ENCODE data around the gene GARS1. TPM values are rescaled to one million over a fixed set of nuclear protein-coding genes. Genes with fewer than 3 reads are reported as not detected.

GARS1 gene
- total and polyA plus RNA-seq, 2 donors (not counting 1 experiment from before 2014, with no cell fraction given) = 322 to 669 TPM

DNA sequence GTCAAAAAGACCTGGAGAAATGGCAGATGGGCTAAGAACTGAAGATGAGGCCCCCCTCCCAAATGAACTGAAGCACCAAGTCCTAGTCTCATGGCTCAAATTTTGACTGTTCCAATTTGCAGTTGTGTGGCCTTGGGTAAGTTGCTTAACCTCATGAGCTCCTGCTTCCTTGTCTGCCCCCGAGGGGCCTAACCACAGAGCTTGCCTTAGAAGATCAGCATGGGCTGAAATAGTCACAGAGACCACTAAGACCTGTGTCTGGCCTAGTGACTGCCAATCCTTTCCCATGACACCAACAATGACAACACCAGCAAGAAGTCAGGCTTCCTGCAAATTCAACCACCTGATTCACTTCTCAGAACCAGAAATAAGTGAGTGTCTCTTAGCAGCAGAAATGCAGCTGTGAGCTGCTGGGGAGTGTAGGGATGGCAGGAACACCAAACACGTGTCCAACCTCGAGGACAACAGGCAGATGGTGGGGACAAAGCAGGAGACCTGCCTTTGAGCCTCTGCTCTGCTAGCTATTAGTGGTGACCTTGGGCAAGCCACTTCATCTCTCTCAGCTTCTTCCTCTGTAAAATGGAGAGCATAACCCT is 63.9 kb downstream of the GARS1 start:
- no peak overlapping the region for H2AFZ ChIP-seq (ENCODE audit: low read length)
- H3K36me3 ChIP-seq (ENCODE audit: control insufficient read depth, insufficient read depth, low read length) = no peaks in the 10 kb centered on the region
- no peaks in the 10 kb centered on the region for H3K79me2 ChIP-seq (ENCODE audit: control insufficient read depth, insufficient read depth, low read length)
- TF ChIP-seq EZH2 (IDR thresholded peaks at IDR 0.05; ENCODE audit: low read length, missing control alignments) = no peak
- TF ChIP-seq, protein P1, sequence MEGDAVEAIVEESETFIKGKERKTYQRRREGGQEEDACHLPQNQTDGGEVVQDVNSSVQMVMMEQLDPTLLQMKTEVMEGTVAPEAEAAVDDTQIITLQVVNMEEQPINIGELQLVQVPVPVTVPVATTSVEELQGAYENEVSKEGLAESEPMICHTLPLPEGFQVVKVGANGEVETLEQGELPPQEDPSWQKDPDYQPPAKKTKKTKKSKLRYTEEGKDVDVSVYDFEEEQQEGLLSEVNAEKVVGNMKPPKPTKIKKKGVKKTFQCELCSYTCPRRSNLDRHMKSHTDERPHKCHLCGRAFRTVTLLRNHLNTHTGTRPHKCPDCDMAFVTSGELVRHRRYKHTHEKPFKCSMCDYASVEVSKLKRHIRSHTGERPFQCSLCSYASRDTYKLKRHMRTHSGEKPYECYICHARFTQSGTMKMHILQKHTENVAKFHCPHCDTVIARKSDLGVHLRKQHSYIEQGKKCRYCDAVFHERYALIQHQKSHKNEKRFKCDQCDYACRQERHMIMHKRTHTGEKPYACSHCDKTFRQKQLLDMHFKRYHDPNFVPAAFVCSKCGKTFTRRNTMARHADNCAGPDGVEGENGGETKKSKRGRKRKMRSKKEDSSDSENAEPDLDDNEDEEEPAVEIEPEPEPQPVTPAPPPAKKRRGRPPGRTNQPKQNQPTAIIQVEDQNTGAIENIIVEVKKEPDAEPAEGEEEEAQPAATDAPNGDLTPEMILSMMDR (conservative IDR thresholded peaks at IDR 0.05 in 1 of 2, IDR thresholded peaks at IDR 0.05 in 1 of 2; ENCODE audit: low read depth in 1 of 2, low read length in 2 of 2) = no peak
- H4K20me1 ChIP-seq (ENCODE audit: control insufficient read depth, extremely low read depth, insufficient read depth, low read length) = no peaks in the 10 kb centered on the region
- no peak overlapping the region for H3K27ac ChIP-seq (ENCODE audit: insufficient read depth, low read length)
- H3K4me1 ChIP-seq (ENCODE audit: control insufficient read depth, extremely low read depth, insufficient read depth, low read length) = no peaks in the 10 kb centered on the region
- H3K27me3 ChIP-seq (ENCODE audit: control insufficient read depth, insufficient read depth, low read length) = peaks cover 3% of the 10 kb centered on the region
- no peak for DNase-seq (ENCODE audit: low read depth in 2 of 2)
- no peaks in the 10 kb centered on the region for H3K9me3 ChIP-seq (ENCODE audit: control insufficient read depth, insufficient read depth, low read depth, low read length)
- no peak overlapping the region for H3K4me2 ChIP-seq (ENCODE audit: extremely low read depth, insufficient read depth, low read length)
- no peak overlapping the region for H3K9ac ChIP-seq (ENCODE audit: insufficient read depth, low read length)
- H3K4me3 ChIP-seq (replicated peaks in 1 of 4; ENCODE audit: control extremely low read depth in 1 of 4, insufficient read depth in 1 of 4, low read depth in 3 of 4, low read length in 4 of 4) = no peak overlapping the region

DNA sequence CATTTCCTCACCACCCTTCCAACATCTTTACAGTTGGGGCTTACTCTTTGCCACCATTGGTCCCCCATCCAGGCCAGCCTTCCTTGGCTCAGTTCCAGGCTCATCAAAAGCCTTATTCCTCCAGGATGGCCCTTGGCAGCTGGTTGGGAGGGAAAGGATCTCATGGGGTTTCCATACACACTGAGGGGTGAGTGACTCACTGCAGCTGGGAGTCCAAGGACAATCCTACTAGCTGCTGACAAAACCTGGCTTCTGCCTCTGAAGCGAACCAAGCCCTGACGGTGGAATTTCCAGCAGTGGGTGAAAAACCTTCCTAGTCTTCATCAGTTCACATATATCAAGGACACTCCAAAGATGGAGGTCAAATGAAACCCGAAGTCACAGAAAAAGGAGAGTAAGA is 64.6 kb downstream of the GARS1 start:
- no peak overlapping the region for H2AFZ ChIP-seq (ENCODE audit: low read length)
- H3K79me2 ChIP-seq (ENCODE audit: control insufficient read depth, insufficient read depth, low read length) = no peaks in the 10 kb centered on the region
- DNase-seq (ENCODE audit: low read depth in 2 of 2) = peak in 1 of 2 donors; percentile 7

DNA sequence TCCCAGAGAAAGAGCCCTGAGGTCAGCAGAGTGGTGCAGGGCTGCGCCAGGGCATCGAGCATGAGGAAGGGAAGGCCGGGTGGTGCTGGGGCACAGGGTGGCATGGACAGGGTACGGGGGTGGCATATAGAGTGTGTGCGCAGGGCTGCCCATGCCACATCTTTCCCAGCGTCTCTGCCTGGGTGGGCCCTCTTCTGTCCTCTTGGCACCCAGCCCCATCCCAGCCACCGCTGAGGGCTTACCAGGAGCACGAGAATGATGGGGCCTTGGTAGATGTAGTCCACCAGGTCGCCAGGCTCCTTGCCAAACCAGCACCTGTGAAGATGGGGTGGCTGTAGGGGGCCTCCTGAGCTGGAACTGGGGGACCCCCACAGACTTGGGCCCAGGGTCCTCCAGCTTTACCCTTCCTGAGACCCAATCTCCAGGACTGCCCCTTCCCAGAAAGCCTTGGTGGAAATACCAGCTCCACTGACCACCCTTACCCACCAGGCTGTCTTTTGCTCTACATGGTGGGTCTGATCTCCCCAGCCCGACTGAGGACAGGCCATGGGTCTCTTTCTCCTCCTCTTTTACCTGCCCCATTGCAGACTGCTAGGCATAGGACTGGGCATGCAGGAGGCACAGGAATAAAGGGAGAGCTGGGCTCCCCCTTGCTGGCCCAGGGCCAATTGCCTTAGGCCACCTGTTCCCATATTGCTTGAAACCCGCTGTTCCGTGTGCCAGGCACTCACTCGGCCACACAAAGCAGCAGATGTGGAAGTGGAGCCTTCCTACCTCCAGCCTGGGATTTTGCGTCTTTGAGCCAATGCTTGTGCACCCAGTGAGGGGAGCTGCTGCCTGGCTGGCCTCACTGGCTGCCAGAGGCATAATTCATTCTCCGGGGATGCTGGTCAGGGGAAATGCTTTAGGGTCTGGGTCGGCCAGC is 65.9 kb downstream of the GARS1 start:
- H3K9me3 ChIP-seq (ENCODE audit: control insufficient read depth, insufficient read depth, low read depth, low read length) = no peaks in the 10 kb centered on the region
- H3K36me3 ChIP-seq (ENCODE audit: control insufficient read depth, insufficient read depth, low read length) = no peaks in the 10 kb centered on the region
- no peaks in the 10 kb centered on the region for H3K4me1 ChIP-seq (ENCODE audit: control insufficient read depth, extremely low read depth, insufficient read depth, low read length)
- DNase-seq (ENCODE audit: low read depth in 2 of 2) = no peak
- H3K9ac ChIP-seq (ENCODE audit: insufficient read depth, low read length) = no peak overlapping the region
- no peaks in the 10 kb centered on the region for H3K79me2 ChIP-seq (ENCODE audit: control insufficient read depth, insufficient read depth, low read length)
- TF ChIP-seq, protein P1 (conservative IDR thresholded peaks at IDR 0.05 in 1 of 2, IDR thresholded peaks at IDR 0.05 in 1 of 2; ENCODE audit: low read depth in 1 of 2, low read length in 2 of 2) = no peak
- TF ChIP-seq EZH2 (IDR thresholded peaks at IDR 0.05; ENCODE audit: low read length, missing control alignments) = no peak
- no peaks in the 10 kb centered on the region for H4K20me1 ChIP-seq (ENCODE audit: control insufficient read depth, extremely low read depth, insufficient read depth, low read length)
- no peak overlapping the region for H3K4me2 ChIP-seq (ENCODE audit: extremely low read depth, insufficient read depth, low read length)
- no peak overlapping the region for H3K4me3 ChIP-seq (replicated peaks in 1 of 4; ENCODE audit: control extremely low read depth in 1 of 4, insufficient read depth in 1 of 4, low read depth in 3 of 4, low read length in 4 of 4)
- H2AFZ ChIP-seq (ENCODE audit: low read length) = no peak overlapping the region
- no peak overlapping the region for H3K27ac ChIP-seq (ENCODE audit: insufficient read depth, low read length)
- peaks cover 3% of the 10 kb centered on the region for H3K27me3 ChIP-seq (ENCODE audit: control insufficient read depth, insufficient read depth, low read length)

More for the DNA sequence above, 64.6 kb downstream of the GARS1 start:
- TF ChIP-seq EZH2 (IDR thresholded peaks at IDR 0.05; ENCODE audit: low read length, missing control alignments) = no peak
- TF ChIP-seq, protein P1 (conservative IDR thresholded peaks at IDR 0.05 in 1 of 2, IDR thresholded peaks at IDR 0.05 in 1 of 2; ENCODE audit: low read depth in 1 of 2, low read length in 2 of 2) = no peak
- Histone ChIP-seq H3K4me3 (replicated peaks in 1 of 4; ENCODE audit: control extremely low read depth in 1 of 4, insufficient read depth in 1 of 4, low read depth in 3 of 4, low read length in 4 of 4) (no peak overlapping the region), H3K9ac (ENCODE audit: insufficient read depth, low read length) (no peak overlapping the region), H3K36me3 (ENCODE audit: control insufficient read depth, insufficient read depth, low read length) (no peaks in the 10 kb centered on the region), H3K27ac (ENCODE audit: insufficient read depth, low read length) (no peak overlapping the region), H4K20me1 (ENCODE audit: control insufficient read depth, extremely low read depth, insufficient read depth, low read length) (no peaks in the 10 kb centered on the region), H3K27me3 (ENCODE audit: control insufficient read depth, insufficient read depth, low read length) (peaks cover 3% of the 10 kb centered on the region), H3K9me3 (ENCODE audit: control insufficient read depth, insufficient read depth, low read depth, low read length) (no peaks in the 10 kb centered on the region), H3K4me1 (ENCODE audit: control insufficient read depth, extremely low read depth, insufficient read depth, low read length) (no peaks in the 10 kb centered on the region), H3K4me2 (ENCODE audit: extremely low read depth, insufficient read depth, low read length) (no peak overlapping the region)

Measured in fibroblast of lung (primary cell).